Measurements from ENCODE around the gene ASS1.
"Not testable (repeated sequence)": the region's sequence is repeated elsewhere in the genome, so short reads cannot be mapped to it uniquely, and the experiment has no call there.

Gene ASS1

DNA sequence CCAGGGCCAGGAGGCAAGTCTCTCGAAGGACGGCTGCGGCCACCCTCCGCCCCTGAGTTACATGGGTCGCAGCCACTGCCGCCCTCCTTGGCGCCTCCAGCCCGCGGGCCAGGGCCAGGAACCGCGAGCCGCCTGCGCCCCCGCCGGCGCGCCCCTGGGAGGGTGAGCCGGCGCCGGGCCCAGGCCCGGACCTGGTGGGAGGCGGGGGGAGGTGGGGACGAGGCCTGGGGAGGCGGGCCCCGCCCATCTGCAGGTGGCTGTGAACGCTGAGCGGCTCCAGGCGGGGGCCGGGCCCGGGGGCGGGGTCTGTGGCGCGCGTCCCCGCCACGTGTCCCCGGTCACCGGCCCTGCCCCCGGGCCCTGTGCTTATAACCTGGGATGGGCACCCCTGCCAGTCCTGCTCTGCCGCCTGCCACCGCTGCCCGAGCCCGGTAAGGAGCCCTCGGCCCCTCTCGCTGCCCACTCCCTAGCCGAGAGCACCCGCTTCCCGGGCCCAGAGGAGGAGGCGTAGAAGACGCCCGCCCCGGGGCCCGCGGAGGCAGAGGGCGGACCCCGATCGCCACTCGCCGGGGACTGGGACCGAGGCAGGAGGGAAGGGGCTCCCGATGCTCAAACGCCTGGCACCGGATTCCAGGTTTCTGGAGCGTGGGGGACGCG is at the start of gene ASS1:
TSS of gene ASS1 (plus strand) at position 397 of the 657 bp plus-strand sequence. CDS start 7,268 bp downstream, outside the sequence.
- Histone ChIP-seq H3K36me3 (ENCODE audit: control insufficient read depth, insufficient read depth, low read length) (0 out of 2 replicates have a peak, but pooled peaks cover 3% of the 10 kb centered on the region), H3K27ac (ENCODE audit: low read depth, low read length) (peak within 1 kb of the TSS; percentile 22; the same call in 1 of the 2 replicates), H3K27me3 (ENCODE audit: control insufficient read depth, insufficient read depth, low read length) (peaks cover 23% of the 10 kb centered on the region), H3K9me3 (ENCODE audit: control insufficient read depth, insufficient read depth, low read depth, low read length) (peaks cover 9% of the 10 kb centered on the region), H3K4me3 (ENCODE audit: low read depth, low read length) (peak within 1 kb of the TSS; percentile 68), H3K9ac (ENCODE audit: low read length) (peak within 1 kb of the TSS; percentile 64), H3K4me1 (ENCODE audit: control insufficient read depth, insufficient read depth, low read length) (peaks cover 32% of the 10 kb centered on the region)

DNA sequence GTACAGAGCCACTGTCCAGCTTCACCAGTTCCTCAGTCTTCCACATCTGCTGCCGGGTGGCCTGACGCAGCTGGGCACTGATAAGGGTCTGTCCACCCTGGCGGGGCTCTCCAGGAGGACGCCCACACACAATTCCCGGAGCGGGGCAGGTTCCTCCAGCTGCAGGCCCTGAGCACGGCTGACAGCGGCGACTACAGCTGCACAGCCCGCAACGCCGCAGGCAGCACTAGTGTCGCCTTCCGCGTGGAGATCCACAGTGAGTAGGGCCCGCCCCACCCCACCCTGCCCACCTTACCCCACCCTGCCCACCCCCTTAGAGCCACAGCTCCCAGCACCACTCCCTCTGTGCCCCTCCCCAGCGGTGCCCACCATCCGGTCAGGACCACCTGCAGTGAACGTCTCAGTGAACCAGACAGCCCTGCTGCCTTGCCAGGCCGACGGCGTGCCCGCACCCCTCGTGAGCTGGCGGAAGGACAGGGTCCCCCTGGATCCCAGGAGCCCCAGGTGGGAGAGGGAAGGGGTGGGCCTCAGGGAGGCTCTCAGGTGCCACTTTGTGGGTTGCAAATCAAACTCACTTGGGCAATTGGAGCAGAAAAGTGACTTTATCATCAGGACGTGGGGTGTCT is 48.8 kb upstream of the ASS1 start:
- H3K36me3 ChIP-seq (ENCODE audit: control insufficient read depth, insufficient read depth, low read length), result no peaks in the 10 kb centered on the region
- H3K4me3 ChIP-seq (ENCODE audit: low read depth, low read length), result no peak overlapping the region
- H3K4me1 ChIP-seq (ENCODE audit: control insufficient read depth, insufficient read depth, low read length), result no peaks in the 10 kb centered on the region
- H3K27ac ChIP-seq (ENCODE audit: low read depth, low read length), result no peak overlapping the region
- no peaks in the 10 kb centered on the region for H3K9me3 ChIP-seq (ENCODE audit: control insufficient read depth, insufficient read depth, low read depth, low read length)
- H3K9ac ChIP-seq (ENCODE audit: low read length), result no peak overlapping the region
- no peaks in the 10 kb centered on the region for H3K27me3 ChIP-seq (ENCODE audit: control insufficient read depth, insufficient read depth, low read length)

GRCh38 chr9:130396581-130396980 is 48.2 kb upstream of the ASS1 start:
- H3K36me3 ChIP-seq (ENCODE audit: control insufficient read depth, insufficient read depth, low read length), result no peaks in the 10 kb centered on the region
- no peak overlapping the region for H3K27ac ChIP-seq (ENCODE audit: low read depth, low read length)
- no peaks in the 10 kb centered on the region for H3K4me1 ChIP-seq (ENCODE audit: control insufficient read depth, insufficient read depth, low read length)
- no peak overlapping the region for H3K9ac ChIP-seq (ENCODE audit: low read length)
- no peaks in the 10 kb centered on the region for H3K27me3 ChIP-seq (ENCODE audit: control insufficient read depth, insufficient read depth, low read length)
- no peaks in the 10 kb centered on the region for H3K9me3 ChIP-seq (ENCODE audit: control insufficient read depth, insufficient read depth, low read depth, low read length)
- H3K4me3 ChIP-seq (ENCODE audit: low read depth, low read length), result no peak overlapping the region

- H3K9me3 ChIP-seq (ENCODE audit: control insufficient read depth, insufficient read depth, low read depth, low read length), result no peaks in the 10 kb centered on the region
- no peak overlapping the region for H3K4me3 ChIP-seq (ENCODE audit: low read depth, low read length)
- H3K4me1 ChIP-seq (ENCODE audit: control insufficient read depth, insufficient read depth, low read length), result no peaks in the 10 kb centered on the region
- no peaks in the 10 kb centered on the region for H3K36me3 ChIP-seq (ENCODE audit: control insufficient read depth, insufficient read depth, low read length)
- H3K9ac ChIP-seq (ENCODE audit: low read length), result no peak overlapping the region
- H3K27me3 ChIP-seq (ENCODE audit: control insufficient read depth, insufficient read depth, low read length), result no peaks in the 10 kb centered on the region
- H3K27ac ChIP-seq (ENCODE audit: low read depth, low read length), result no peak overlapping the region
Observed at GRCh38 chr9:130398487-130399240, 46.1 kb upstream of the ASS1 start.

DNA sequence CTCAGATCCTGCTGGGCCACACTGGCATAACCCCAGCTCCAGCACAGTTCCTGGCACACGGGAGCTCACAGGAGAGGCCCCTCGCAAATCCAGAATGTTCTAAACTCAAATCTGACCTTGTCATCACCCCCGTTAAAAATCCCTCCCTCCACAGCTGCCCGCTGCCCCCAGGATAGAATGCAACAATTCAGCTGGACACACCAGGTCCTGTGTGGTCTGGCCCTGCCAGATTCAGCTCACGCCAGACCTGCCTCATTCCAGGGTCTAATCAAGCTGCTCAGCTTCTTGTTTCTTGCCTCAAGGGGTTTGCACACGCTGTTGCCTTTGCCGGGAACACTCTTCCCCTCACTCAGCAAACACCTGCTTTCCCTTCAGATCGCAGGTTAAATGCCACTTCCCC is 45.0 kb upstream of the ASS1 start:
- no peaks in the 10 kb centered on the region for H3K9me3 ChIP-seq (ENCODE audit: control insufficient read depth, insufficient read depth, low read depth, low read length)
- H3K4me3 ChIP-seq (ENCODE audit: low read depth, low read length), result no peak overlapping the region
- no peak overlapping the region for H3K27ac ChIP-seq (ENCODE audit: low read depth, low read length)
- no peaks in the 10 kb centered on the region for H3K4me1 ChIP-seq (ENCODE audit: control insufficient read depth, insufficient read depth, low read length)
- no peaks in the 10 kb centered on the region for H3K27me3 ChIP-seq (ENCODE audit: control insufficient read depth, insufficient read depth, low read length)
- no peak overlapping the region for H3K9ac ChIP-seq (ENCODE audit: low read length)
- no peaks in the 10 kb centered on the region for H3K36me3 ChIP-seq (ENCODE audit: control insufficient read depth, insufficient read depth, low read length)

- no peak overlapping the region for H3K27ac ChIP-seq (ENCODE audit: low read depth, low read length)
- no peaks in the 10 kb centered on the region for H3K4me1 ChIP-seq (ENCODE audit: control insufficient read depth, insufficient read depth, low read length)
- no peaks in the 10 kb centered on the region for H3K9me3 ChIP-seq (ENCODE audit: control insufficient read depth, insufficient read depth, low read depth, low read length)
- no peaks in the 10 kb centered on the region for H3K36me3 ChIP-seq (ENCODE audit: control insufficient read depth, insufficient read depth, low read length)
- no peak overlapping the region for H3K4me3 ChIP-seq (ENCODE audit: low read depth, low read length)
- no peak overlapping the region for H3K9ac ChIP-seq (ENCODE audit: low read length)
- H3K27me3 ChIP-seq (ENCODE audit: control insufficient read depth, insufficient read depth, low read length), result no peaks in the 10 kb centered on the region
Observed at GRCh38 chr9:130400870-130401269, 43.9 kb upstream of the ASS1 start.

- not testable (repeated sequence) for H3K4me3 ChIP-seq (ENCODE audit: low read depth, low read length); H3K9ac ChIP-seq (ENCODE audit: low read length); H3K36me3 ChIP-seq (ENCODE audit: control insufficient read depth, insufficient read depth, low read length); H3K9me3 ChIP-seq (ENCODE audit: control insufficient read depth, insufficient read depth, low read depth, low read length); H3K27ac ChIP-seq (ENCODE audit: low read depth, low read length); H3K27me3 ChIP-seq (ENCODE audit: control insufficient read depth, insufficient read depth, low read length); H3K4me1 ChIP-seq (ENCODE audit: control insufficient read depth, insufficient read depth, low read length)
Observed at GRCh38 chr9:130401742-130402141, 43.0 kb upstream of the ASS1 start.

GRCh38 chr9:130402243-130402642 is 42.5 kb upstream of the ASS1 start:
- no peaks in the 10 kb centered on the region for H3K4me1 ChIP-seq (ENCODE audit: control insufficient read depth, insufficient read depth, low read length)
- H3K27ac ChIP-seq (ENCODE audit: low read depth, low read length), result no peak overlapping the region
- H3K9me3 ChIP-seq (ENCODE audit: control insufficient read depth, insufficient read depth, low read depth, low read length), result no peaks in the 10 kb centered on the region
- H3K36me3 ChIP-seq (ENCODE audit: control insufficient read depth, insufficient read depth, low read length), result no peaks in the 10 kb centered on the region
- no peak overlapping the region for H3K9ac ChIP-seq (ENCODE audit: low read length)
- no peaks in the 10 kb centered on the region for H3K27me3 ChIP-seq (ENCODE audit: control insufficient read depth, insufficient read depth, low read length)
- no peak overlapping the region for H3K4me3 ChIP-seq (ENCODE audit: low read depth, low read length)

- no peaks in the 10 kb centered on the region for H3K4me1 ChIP-seq (ENCODE audit: control insufficient read depth, insufficient read depth, low read length)
- no peaks in the 10 kb centered on the region for H3K36me3 ChIP-seq (ENCODE audit: control insufficient read depth, insufficient read depth, low read length)
- H3K9ac ChIP-seq (ENCODE audit: low read length), result no peak overlapping the region
- no peaks in the 10 kb centered on the region for H3K27me3 ChIP-seq (ENCODE audit: control insufficient read depth, insufficient read depth, low read length)
- no peak overlapping the region for H3K4me3 ChIP-seq (ENCODE audit: low read depth, low read length)
- no peak overlapping the region for H3K27ac ChIP-seq (ENCODE audit: low read depth, low read length)
- peaks cover under 1% of the 10 kb centered on the region; the same call in 1 of the 2 replicates for H3K9me3 ChIP-seq (ENCODE audit: control insufficient read depth, insufficient read depth, low read depth, low read length)
Observed at GRCh38 chr9:130402645-130403440, 41.9 kb upstream of the ASS1 start.

- no peaks in the 10 kb centered on the region; the same call in 1 of the 2 replicates for H3K4me1 ChIP-seq (ENCODE audit: control insufficient read depth, insufficient read depth, low read length)
- H3K9ac ChIP-seq (ENCODE audit: low read length), result no peak overlapping the region
- no peak overlapping the region for H3K27ac ChIP-seq (ENCODE audit: low read depth, low read length)
- H3K36me3 ChIP-seq (ENCODE audit: control insufficient read depth, insufficient read depth, low read length), result no peaks in the 10 kb centered on the region
- no peaks in the 10 kb centered on the region for H3K27me3 ChIP-seq (ENCODE audit: control insufficient read depth, insufficient read depth, low read length)
- no peak overlapping the region for H3K4me3 ChIP-seq (ENCODE audit: low read depth, low read length)
- H3K9me3 ChIP-seq (ENCODE audit: control insufficient read depth, insufficient read depth, low read depth, low read length), result peaks cover 6% of the 10 kb centered on the region; the same call in 1 of the 2 replicates
Observed at GRCh38 chr9:130405657-130406257, 39.0 kb upstream of the ASS1 start.
